ENCODE measurements around the gene WWOX.

WWOX gene

DNA sequence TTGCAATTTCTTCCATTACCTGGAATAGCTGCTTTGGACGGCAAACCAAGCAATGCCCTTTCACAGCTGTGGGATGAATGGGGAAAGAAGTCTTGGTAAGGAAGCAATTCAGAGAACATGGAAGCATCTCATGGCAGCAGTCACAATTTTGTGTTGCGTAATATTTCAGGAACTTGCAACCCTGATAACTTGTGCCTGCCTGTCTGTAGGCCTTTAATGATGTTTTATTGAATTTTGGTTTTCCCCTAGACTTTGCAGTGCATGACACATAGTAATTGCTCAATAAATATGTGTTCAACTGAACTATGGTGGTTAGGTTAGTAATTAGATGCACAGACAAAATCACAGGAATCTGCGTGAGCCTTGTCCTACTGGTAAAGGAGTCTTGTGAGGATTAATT lies 439.5 kb downstream of the WWOX start:
- Histone ChIP-seq H3K27ac (ENCODE audit: low read depth, low read length, severe bottlenecking) (no peak overlapping the region), H3K4me1 (ENCODE audit: control insufficient read depth, insufficient read depth, low read length, poor library complexity, severe bottlenecking) (no peaks in the 10 kb centered on the region), H3K36me3 (ENCODE audit: control insufficient read depth, insufficient read depth, low read length) (no peaks in the 10 kb centered on the region), H3K4me3 (ENCODE audit: extremely low read depth, insufficient read depth, low read length, poor library complexity, severe bottlenecking) (no peak overlapping the region), H3K9me3 (ENCODE audit: control insufficient read depth, low read length) (no peaks in the 10 kb centered on the region)
- whole genome bisulfite sequencing, 2 experiments (ENCODE audit: insufficient coverage in 2 of 2), result 89 to 94% methylated on average over 2 to 3 of the region's 3 CpGs

DNA sequence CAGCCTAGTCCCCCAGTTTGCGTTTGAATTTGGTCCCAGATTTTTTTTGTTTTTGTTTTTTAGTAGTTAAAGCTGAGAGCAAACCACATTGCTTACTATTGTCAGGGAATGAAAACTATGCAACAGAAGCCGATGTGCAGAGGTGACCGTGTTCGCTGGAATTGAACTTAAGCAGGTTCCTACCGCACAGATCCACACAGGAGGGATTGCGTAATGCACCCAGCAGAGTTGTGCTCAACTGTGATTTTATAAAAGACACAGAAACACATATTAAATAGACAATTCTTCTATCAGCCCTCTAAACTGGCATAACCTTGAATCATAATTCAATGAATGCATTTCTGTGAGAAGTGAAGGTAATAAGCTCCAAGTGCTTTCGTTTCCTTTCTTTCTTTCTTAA lies 443.0 kb downstream of the WWOX start:
- Histone ChIP-seq H3K27ac (ENCODE audit: low read depth, low read length, severe bottlenecking) (no peak overlapping the region), H3K9me3 (ENCODE audit: control insufficient read depth, low read length) (no peaks in the 10 kb centered on the region), H3K4me3 (ENCODE audit: extremely low read depth, insufficient read depth, low read length, poor library complexity, severe bottlenecking) (no peak overlapping the region), H3K36me3 (ENCODE audit: control insufficient read depth, insufficient read depth, low read length) (no peaks in the 10 kb centered on the region), H3K4me1 (ENCODE audit: control insufficient read depth, insufficient read depth, low read length, poor library complexity, severe bottlenecking) (no peaks in the 10 kb centered on the region)
- WGBS, 2 experiments (ENCODE audit: insufficient coverage in 2 of 2), result 97 to 100% methylated on average over 7 of the region's 7 CpGs

DNA sequence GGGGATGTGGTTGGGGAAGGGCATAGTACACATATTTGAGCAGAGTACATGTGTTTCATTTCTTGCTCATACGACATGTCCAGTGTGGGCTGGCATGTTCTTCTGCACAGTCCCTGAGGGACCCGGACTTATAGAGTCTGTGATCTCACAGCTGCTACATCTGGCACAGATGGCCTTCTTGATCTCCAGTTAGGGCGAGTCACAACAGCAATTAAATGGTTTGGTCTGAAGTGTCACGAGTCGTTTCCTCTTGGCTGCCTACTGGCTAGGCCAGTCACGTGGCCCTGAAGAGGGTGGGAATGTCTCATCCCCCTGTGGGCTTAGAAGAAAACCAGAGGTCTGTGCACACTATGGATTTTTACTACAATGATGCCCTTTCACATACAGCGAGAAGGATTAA lies 443.6 kb downstream of the WWOX start:
- Histone ChIP-seq H3K4me3 (ENCODE audit: extremely low read depth, insufficient read depth, low read length, poor library complexity, severe bottlenecking) (no peak overlapping the region), H3K4me1 (ENCODE audit: control insufficient read depth, insufficient read depth, low read length, poor library complexity, severe bottlenecking) (no peaks in the 10 kb centered on the region), H3K36me3 (ENCODE audit: control insufficient read depth, insufficient read depth, low read length) (no peaks in the 10 kb centered on the region), H3K9me3 (ENCODE audit: control insufficient read depth, low read length) (no peaks in the 10 kb centered on the region), H3K27ac (ENCODE audit: low read depth, low read length, severe bottlenecking) (no peak overlapping the region)
- 91% methylated on average over 6 of the region's 7 CpGs for WGBS, 2 experiments (ENCODE audit: insufficient coverage in 2 of 2)

DNA sequence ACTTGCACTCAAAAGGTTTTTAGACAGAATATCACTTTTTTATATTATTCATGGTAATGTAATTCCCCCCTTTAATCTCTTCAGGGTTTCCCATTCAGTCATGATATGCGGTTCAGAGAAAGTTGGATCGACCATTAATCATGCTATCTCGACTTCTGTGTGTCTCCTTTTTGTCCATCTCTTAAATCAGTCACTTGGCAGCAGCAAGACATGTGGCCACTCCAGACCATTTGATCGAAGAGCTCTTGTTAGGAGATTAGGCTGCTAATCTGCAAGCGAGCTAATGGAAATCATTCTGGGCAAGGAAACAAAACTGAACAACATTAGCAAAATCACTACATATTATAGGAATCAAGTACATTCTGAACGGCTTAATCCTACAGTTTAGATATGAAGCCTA lies 449.9 kb downstream of the WWOX start:
- Histone ChIP-seq H3K4me1 (ENCODE audit: control insufficient read depth, insufficient read depth, low read length, poor library complexity, severe bottlenecking) (no peaks in the 10 kb centered on the region), H3K36me3 (ENCODE audit: control insufficient read depth, insufficient read depth, low read length) (no peaks in the 10 kb centered on the region), H3K4me3 (ENCODE audit: extremely low read depth, insufficient read depth, low read length, poor library complexity, severe bottlenecking) (no peak overlapping the region), H3K9me3 (ENCODE audit: control insufficient read depth, low read length) (no peaks in the 10 kb centered on the region), H3K27ac (ENCODE audit: low read depth, low read length, severe bottlenecking) (no peak overlapping the region)
- 91 to 100% methylated on average over 2 to 3 of the region's 6 CpGs for WGBS, 2 experiments (ENCODE audit: insufficient coverage in 2 of 2)

DNA sequence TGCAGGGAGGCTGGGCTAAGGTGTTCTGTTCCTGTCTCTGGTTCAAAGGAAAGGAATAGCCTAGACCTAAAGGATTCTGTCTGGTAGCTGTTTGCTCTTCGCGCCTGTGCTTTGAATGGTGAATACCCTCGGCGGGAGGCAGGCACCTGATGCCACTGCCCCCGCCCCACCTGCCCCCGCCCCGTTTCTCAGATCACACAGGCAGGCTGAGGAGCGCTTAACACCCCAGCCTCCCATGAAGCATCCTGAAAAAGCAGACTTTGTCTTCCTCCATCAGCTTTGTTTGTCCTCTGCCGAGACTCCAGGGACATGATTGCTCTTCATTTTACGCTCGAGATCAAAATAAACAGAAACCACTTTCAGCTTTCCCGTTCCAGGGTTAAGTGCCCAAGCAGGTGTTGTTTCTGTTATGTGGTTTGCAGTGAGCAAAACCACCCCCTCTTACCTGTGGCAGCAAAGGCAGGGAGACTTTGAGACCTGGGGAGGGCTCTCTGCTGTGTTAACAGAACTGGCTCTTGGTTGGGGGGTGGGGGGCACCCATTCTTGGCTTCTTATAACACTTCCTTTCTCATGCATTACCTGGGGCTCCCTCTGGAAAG lies 452.1 kb downstream of the WWOX start:
- H3K9me3 ChIP-seq (ENCODE audit: control insufficient read depth, low read length), result no peaks in the 10 kb centered on the region
- H3K4me1 ChIP-seq (ENCODE audit: control insufficient read depth, insufficient read depth, low read length, poor library complexity, severe bottlenecking), result no peaks in the 10 kb centered on the region
- H3K4me3 ChIP-seq (ENCODE audit: extremely low read depth, insufficient read depth, low read length, poor library complexity, severe bottlenecking), result no peak overlapping the region
- 0 to 4% methylated on average over 2 to 7 of the region's 12 CpGs for WGBS, 2 experiments (ENCODE audit: insufficient coverage in 2 of 2)
- no peak overlapping the region for H3K27ac ChIP-seq (ENCODE audit: low read depth, low read length, severe bottlenecking)
- H3K36me3 ChIP-seq (ENCODE audit: control insufficient read depth, insufficient read depth, low read length), result no peaks in the 10 kb centered on the region

DNA sequence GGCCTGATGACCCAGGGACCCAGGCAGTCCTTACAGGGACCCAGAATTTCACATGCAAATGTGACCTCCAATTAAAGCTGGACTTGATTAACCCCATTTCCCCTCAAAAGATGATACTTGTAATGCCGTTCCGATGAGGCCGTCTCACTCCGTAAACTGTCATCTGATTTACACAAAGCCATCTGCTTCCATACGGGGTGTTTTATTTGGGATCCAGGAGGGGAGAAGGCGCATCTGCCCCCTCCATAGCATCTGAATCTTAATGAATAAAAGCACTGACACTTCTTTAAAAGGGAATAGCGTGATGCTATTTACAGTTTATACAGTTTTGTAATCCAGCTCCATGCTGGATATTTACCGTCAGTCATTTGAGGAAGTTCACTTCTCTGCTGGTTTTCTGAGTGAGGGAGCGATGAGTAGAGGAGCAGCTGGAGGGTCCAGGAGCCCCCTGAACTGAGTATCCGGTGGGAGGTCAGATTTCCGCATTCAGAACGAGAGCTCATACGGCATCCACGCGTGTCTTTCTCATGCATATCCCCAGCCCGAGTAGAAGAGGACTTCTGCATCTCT lies 452.7 kb downstream of the WWOX start:
- H3K9me3 ChIP-seq (ENCODE audit: control insufficient read depth, low read length), result no peaks in the 10 kb centered on the region
- no peak overlapping the region for H3K4me3 ChIP-seq (ENCODE audit: extremely low read depth, insufficient read depth, low read length, poor library complexity, severe bottlenecking)
- WGBS, 2 experiments (ENCODE audit: insufficient coverage in 2 of 2), result 93 to 94% methylated on average over 7 to 14 of the region's 16 CpGs
- H3K27ac ChIP-seq (ENCODE audit: low read depth, low read length, severe bottlenecking), result no peak overlapping the region
- no peaks in the 10 kb centered on the region for H3K4me1 ChIP-seq (ENCODE audit: control insufficient read depth, insufficient read depth, low read length, poor library complexity, severe bottlenecking)
- H3K36me3 ChIP-seq (ENCODE audit: control insufficient read depth, insufficient read depth, low read length), result no peaks in the 10 kb centered on the region

DNA sequence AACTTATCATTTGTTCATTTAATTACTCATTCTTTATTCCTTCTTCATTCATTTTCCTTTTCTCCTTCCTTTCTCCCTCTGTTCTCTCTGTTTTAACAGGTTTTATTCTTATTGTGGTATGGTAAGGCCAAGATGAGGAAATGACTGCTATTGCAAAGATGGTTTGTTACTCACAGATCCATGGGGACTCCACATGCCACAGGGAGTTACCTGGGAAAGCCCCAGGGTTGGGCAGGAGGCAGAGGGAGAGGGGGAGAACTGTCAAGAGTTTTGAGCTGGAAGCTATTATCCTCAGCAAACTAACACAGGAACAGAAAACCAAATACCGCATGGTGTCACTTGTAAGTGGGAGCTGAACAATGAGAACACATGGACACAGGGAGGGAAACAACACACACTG lies 453.3 kb downstream of the WWOX start:
- Histone ChIP-seq H3K4me1 (ENCODE audit: control insufficient read depth, insufficient read depth, low read length, poor library complexity, severe bottlenecking) (no peaks in the 10 kb centered on the region), H3K9me3 (ENCODE audit: control insufficient read depth, low read length) (no peaks in the 10 kb centered on the region), H3K27ac (ENCODE audit: low read depth, low read length, severe bottlenecking) (no peak overlapping the region), H3K36me3 (ENCODE audit: control insufficient read depth, insufficient read depth, low read length) (no peaks in the 10 kb centered on the region), H3K4me3 (ENCODE audit: extremely low read depth, insufficient read depth, low read length, poor library complexity, severe bottlenecking) (no peak overlapping the region)
- WGBS, 2 experiments (ENCODE audit: insufficient coverage in 2 of 2), result 86% methylated on average over 1 of the region's 1 CpG; no CpG with 5 or more reads in 1 of the 2 experiments

- no peaks in the 10 kb centered on the region for H3K9me3 ChIP-seq (ENCODE audit: control insufficient read depth, low read length)
- no peak overlapping the region for H3K4me3 ChIP-seq (ENCODE audit: extremely low read depth, insufficient read depth, low read length, poor library complexity, severe bottlenecking)
- H3K27ac ChIP-seq (ENCODE audit: low read depth, low read length, severe bottlenecking), result no peak overlapping the region
- H3K4me1 ChIP-seq (ENCODE audit: control insufficient read depth, insufficient read depth, low read length, poor library complexity, severe bottlenecking), result no peaks in the 10 kb centered on the region
- 79 to 88% methylated on average over 9 to 10 of the region's 10 CpGs for WGBS, 2 experiments (ENCODE audit: insufficient coverage in 2 of 2)
- H3K36me3 ChIP-seq (ENCODE audit: control insufficient read depth, insufficient read depth, low read length), result no peaks in the 10 kb centered on the region
Observed at GRCh38 chr16:78553268-78554039, 454.0 kb downstream of the WWOX start.

GRCh38 chr16:78556421-78556820 lies 457.0 kb downstream of the WWOX start:
- WGBS, 2 experiments (ENCODE audit: insufficient coverage in 2 of 2), result 94 to 95% methylated on average over 8 to 11 of the region's 16 CpGs
- H3K36me3 ChIP-seq (ENCODE audit: control insufficient read depth, insufficient read depth, low read length), result no peaks in the 10 kb centered on the region
- H3K4me1 ChIP-seq (ENCODE audit: control insufficient read depth, insufficient read depth, low read length, poor library complexity, severe bottlenecking), result no peaks in the 10 kb centered on the region
- H3K27ac ChIP-seq (ENCODE audit: low read depth, low read length, severe bottlenecking), result no peak overlapping the region
- H3K4me3 ChIP-seq (ENCODE audit: extremely low read depth, insufficient read depth, low read length, poor library complexity, severe bottlenecking), result no peak overlapping the region
- H3K9me3 ChIP-seq (ENCODE audit: control insufficient read depth, low read length), result no peaks in the 10 kb centered on the region

- Histone ChIP-seq H3K9me3 (ENCODE audit: control insufficient read depth, low read length) (peaks cover 3% of the 10 kb centered on the region), H3K4me1 (ENCODE audit: control insufficient read depth, insufficient read depth, low read length, poor library complexity, severe bottlenecking) (no peaks in the 10 kb centered on the region), H3K4me3 (ENCODE audit: extremely low read depth, insufficient read depth, low read length, poor library complexity, severe bottlenecking) (no peak overlapping the region), H3K36me3 (ENCODE audit: control insufficient read depth, insufficient read depth, low read length) (no peaks in the 10 kb centered on the region), H3K27ac (ENCODE audit: low read depth, low read length, severe bottlenecking) (no peak overlapping the region)
- WGBS, 2 experiments (ENCODE audit: insufficient coverage in 2 of 2), result 90 to 100% methylated on average over 1 of the region's 1 CpG
Observed at GRCh38 chr16:78560997-78561396, 461.5 kb downstream of the WWOX start.

DNA sequence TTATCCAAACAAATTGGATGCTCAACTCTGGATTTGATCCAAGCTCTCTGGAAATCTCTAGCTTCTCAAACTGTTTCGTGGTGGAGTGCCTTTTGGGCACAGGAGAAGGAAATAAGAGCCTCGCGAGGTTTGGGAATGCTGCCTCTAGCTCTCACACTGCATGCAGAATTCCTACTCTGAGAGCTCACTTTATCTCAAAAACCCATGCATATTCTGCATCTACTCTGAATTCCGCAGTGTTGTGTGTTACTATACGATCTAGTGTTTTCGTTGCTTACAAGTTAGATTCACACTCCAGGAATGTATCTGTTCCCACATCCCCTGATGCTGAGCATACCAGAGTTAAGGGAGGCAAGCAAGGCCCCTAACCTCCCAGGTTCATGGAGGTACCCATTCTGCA lies 462.7 kb downstream of the WWOX start:
- no peak overlapping the region for H3K27ac ChIP-seq (ENCODE audit: low read depth, low read length, severe bottlenecking)
- no peak overlapping the region for H3K4me3 ChIP-seq (ENCODE audit: extremely low read depth, insufficient read depth, low read length, poor library complexity, severe bottlenecking)
- H3K9me3 ChIP-seq (ENCODE audit: control insufficient read depth, low read length), result peaks cover 3% of the 10 kb centered on the region
- no peaks in the 10 kb centered on the region for H3K4me1 ChIP-seq (ENCODE audit: control insufficient read depth, insufficient read depth, low read length, poor library complexity, severe bottlenecking)
- no peaks in the 10 kb centered on the region for H3K36me3 ChIP-seq (ENCODE audit: control insufficient read depth, insufficient read depth, low read length)
- WGBS, 2 experiments (ENCODE audit: insufficient coverage in 2 of 2), result 73 to 96% methylated on average over 4 of the region's 6 CpGs
